ENCODE measurements around the gene CALY. TPM values are rescaled to one million over a fixed set of nuclear protein-coding genes. Genes with fewer than 3 reads are reported as not detected.

Gene CALY
- polyA plus RNA-seq, 2 of the 4 experiments (the other 2 are of a cell fraction), result 0.30 to 0.63 TPM

GRCh38 chr10:133286366-133286765, 50.3 kb downstream of the CALY start:
- Histone ChIP-seq H3K4me3 (no peak overlapping the region), H3K27ac (no peak overlapping the region), H3K4me2 (no peak overlapping the region), H3K9me3 (no peaks in the 10 kb centered on the region), H3K4me1 (no peaks in the 10 kb centered on the region)
- ATAC-seq (no peak), FAIRE-seq (no peak), DNase-seq (ENCODE audit: low read depth in 1 of 2, low spot score in 1 of 2) (no peak)
- CTCF ChIA-PET, result interaction anchor here (2.2 kb wide), 1 partner anchor 13 kb away, joined by 5 read pairs; no protein-coding TSS in a partner anchor
- TF ChIP-seq ZNF302 (CRISPR knock-in tag; IDR thresholded peaks at IDR 0.05) (no peak), HMGXB4 (CRISPR knock-in tag; IDR thresholded peaks at IDR 0.05; ENCODE audit: borderline replicate concordance) (no peak), CBX8 (IDR thresholded peaks at IDR 0.05) (no peak), HEYL (CRISPR knock-in tag; IDR thresholded peaks at IDR 0.05) (no peak), KDM1A (IDR thresholded peaks at IDR 0.05; ENCODE audit: low read depth) (no peak), MAZ (IDR thresholded peaks at IDR 0.05; ENCODE audit: borderline replicate concordance, low read depth, low read length) (no peak), NFE2L2 (conservative IDR thresholded peaks at IDR 0.05; ENCODE audit: low read length) (no peak), RARB (CRISPR knock-in tag; IDR thresholded peaks at IDR 0.05) (no peak)
- POLR2A ChIA-PET, result no interaction called here
- 91% methylated on average over 18 of the region's 18 CpGs for WGBS (ENCODE audit: missing lambda C conversion rate)

- TF ChIP-seq SREBF2 (IDR thresholded peaks at IDR 0.05) (no peak), TP53 (CRISPR knock-in tag; IDR thresholded peaks at IDR 0.05) (no peak), HOXB13 (CRISPR knock-in tag; IDR thresholded peaks at IDR 0.05; ENCODE audit: low read depth) (no peak), ZFP36 (IDR thresholded peaks at IDR 0.05; ENCODE audit: borderline replicate concordance, partially characterized antibody) (no peak), E2F6 (IDR thresholded peaks at IDR 0.05; ENCODE audit: borderline replicate concordance, low read depth) (no peak), CEBPB (IDR thresholded peaks at IDR 0.05) (no peak)
- TF ChIP-seq, protein P1, sequence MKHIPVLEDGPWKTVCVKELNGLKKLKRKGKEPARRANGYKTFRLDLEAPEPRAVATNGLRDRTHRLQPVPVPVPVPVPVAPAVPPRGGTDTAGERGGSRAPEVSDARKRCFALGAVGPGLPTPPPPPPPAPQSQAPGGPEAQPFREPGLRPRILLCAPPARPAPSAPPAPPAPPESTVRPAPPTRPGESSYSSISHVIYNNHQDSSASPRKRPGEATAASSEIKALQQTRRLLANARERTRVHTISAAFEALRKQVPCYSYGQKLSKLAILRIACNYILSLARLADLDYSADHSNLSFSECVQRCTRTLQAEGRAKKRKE (CRISPR knock-in tag; IDR thresholded peaks at IDR 0.05; ENCODE audit: low read depth), result no peak
- no peak overlapping the region for H3K4me2 ChIP-seq
- no peaks in the 10 kb centered on the region for H3K9me3 ChIP-seq
- ATAC-seq (no peak), FAIRE-seq (no peak), DNase-seq (ENCODE audit: low read depth in 1 of 2, low spot score in 1 of 2) (no peak)
- no peak overlapping the region for H3K27ac ChIP-seq
- no peaks in the 10 kb centered on the region for H3K4me1 ChIP-seq
- no peak overlapping the region for H3K4me3 ChIP-seq
- WGBS (ENCODE audit: missing lambda C conversion rate), result 97% methylated on average over 25 of the region's 36 CpGs
- ChIA-PET CTCF (interaction anchor here (0.9 kb wide), 1 partner anchor 14 kb away, joined by 4 read pairs; no protein-coding TSS in a partner anchor), POLR2A (no interaction called here)
These were observed 51.5 kb downstream of the CALY start for GRCh38 chr10:133285217-133285616.

- no peak overlapping the region for H3K4me3 ChIP-seq
- ChIA-PET CTCF (interaction anchor here (0.9 to 2.8 kb wide), 4 partner anchors 9 to 59 kb away, joined by 3 to 10 read pairs (median 4); no protein-coding TSS in a partner anchor), POLR2A (no interaction called here)
- H3K4me1 ChIP-seq, result no peaks in the 10 kb centered on the region
- H3K9me3 ChIP-seq, result no peaks in the 10 kb centered on the region
- DNase-seq (ENCODE audit: low read depth in 1 of 2, low spot score in 1 of 2) (no peak), ATAC-seq (no peak), FAIRE-seq (no peak)
- H3K4me2 ChIP-seq, result no peak overlapping the region
- 96% methylated on average over 24 of the region's 24 CpGs for WGBS (ENCODE audit: missing lambda C conversion rate)
- no peak overlapping the region for H3K27ac ChIP-seq
- TF ChIP-seq JUN (IDR thresholded peaks at IDR 0.05) (no peak), BHLHE40 (IDR thresholded peaks at IDR 0.05; ENCODE audit: low read depth, low read length) (no peak), MAX (IDR thresholded peaks at IDR 0.05) (no peak), HES2 (IDR thresholded peaks at IDR 0.05) (no peak), POLR2A (IDR thresholded peaks at IDR 0.05; ENCODE audit: low read length) (no peak), RAD21 (conservative IDR thresholded peaks at IDR 0.05 in 1 of 2, IDR thresholded peaks at IDR 0.05 in 1 of 2) (no peak), HMGXB4 (CRISPR knock-in tag; IDR thresholded peaks at IDR 0.05; ENCODE audit: borderline replicate concordance) (no peak), ESRRA (IDR thresholded peaks at IDR 0.05; ENCODE audit: borderline replicate concordance, low read length) (no peak), HOXB13 (CRISPR knock-in tag; IDR thresholded peaks at IDR 0.05; ENCODE audit: low read depth) (no peak), BCL3 (IDR thresholded peaks at IDR 0.05) (no peak), KDM5A (IDR thresholded peaks at IDR 0.05) (no peak), TP53 (CRISPR knock-in tag; IDR thresholded peaks at IDR 0.05) (no peak), SREBF2 (IDR thresholded peaks at IDR 0.05) (no peak), ZC3H11A (IDR thresholded peaks at IDR 0.05) (no peak), CBX2 (IDR thresholded peaks at IDR 0.05; ENCODE audit: borderline replicate concordance, low read depth) (no peak), EP300 (IDR thresholded peaks at IDR 0.05) (no peak)
- TF ChIP-seq, protein P2, sequence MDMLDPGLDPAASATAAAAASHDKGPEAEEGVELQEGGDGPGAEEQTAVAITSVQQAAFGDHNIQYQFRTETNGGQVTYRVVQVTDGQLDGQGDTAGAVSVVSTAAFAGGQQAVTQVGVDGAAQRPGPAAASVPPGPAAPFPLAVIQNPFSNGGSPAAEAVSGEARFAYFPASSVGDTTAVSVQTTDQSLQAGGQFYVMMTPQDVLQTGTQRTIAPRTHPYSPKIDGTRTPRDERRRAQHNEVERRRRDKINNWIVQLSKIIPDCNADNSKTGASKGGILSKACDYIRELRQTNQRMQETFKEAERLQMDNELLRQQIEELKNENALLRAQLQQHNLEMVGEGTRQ (IDR thresholded peaks at IDR 0.05), result no peak
These were observed 52.8 kb downstream of the CALY start for GRCh38 chr10:133283931-133284330.
